ENCODE measurements around the gene WDR62. TPM values are rescaled to one million over a fixed set of nuclear protein-coding genes. Genes with fewer than 3 reads are reported as not detected.
A peak's percentile ranks its signal among the peaks of the same experiment; 100 is the strongest.
"Not testable (repeated sequence)": the region's sequence is repeated elsewhere in the genome, so short reads cannot be mapped to it uniquely, and the experiment has no call there.

The WDR62 gene
- total RNA-seq, 2 experiments from 2014 or later: 19.1 to 20.4 TPM

DNA sequence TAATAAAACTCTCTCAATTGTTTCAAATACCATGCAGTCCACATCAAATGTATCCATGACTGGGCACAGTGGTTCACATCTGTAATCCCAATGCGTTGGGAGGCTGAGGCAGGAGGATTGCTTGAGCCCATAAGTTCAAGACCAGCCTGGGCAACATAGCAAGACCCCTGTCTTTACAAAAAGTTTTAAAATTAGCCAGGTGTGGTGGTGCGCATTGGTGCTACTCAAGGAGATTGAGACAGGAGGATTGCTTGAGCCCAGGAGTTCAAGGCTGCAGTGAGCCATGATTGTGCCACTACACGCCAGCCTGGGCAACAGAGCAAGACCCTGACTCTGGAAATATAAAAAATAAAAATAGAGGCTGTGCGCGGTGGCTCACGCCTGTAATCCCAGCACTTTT is 27.0 kb upstream of the WDR62 start:
- DNase-seq: no peak
- peaks cover 12% of the 10 kb centered on the region for H3K36me3 Mint-ChIP-seq

DNA sequence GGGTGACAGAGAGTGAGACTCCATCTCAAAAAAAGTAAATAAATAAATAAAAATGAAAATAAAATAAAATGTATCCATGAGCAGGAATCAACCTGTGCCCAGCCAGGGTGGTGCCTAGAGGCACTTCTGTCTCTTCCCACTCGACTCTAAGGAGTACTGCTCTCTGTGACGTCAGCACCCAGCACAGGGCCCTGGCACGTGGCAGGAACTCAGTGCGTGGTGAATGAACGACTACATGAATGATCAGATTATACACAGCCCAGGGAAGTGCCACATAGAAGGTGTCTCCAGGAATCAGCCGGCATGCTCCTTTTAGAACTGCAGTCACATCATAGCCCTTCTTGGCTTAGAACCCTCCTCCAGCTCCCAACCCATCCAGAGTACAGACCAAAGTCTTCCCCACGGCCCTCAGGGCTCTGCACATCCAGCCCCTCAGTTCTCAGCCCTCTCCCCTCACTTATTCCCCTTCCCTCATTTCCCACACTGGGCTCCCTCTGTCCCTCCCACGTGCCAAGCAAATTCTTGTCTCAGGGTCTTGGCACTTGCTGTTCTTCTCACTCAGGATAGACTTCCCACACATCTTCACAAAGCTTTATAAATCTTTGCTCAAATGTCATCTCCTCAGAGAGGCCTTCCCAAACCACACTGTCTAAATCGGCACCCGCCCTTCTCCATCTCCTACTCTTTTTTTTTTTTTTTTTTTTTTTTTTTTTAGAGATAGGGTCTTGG is 26.2 kb upstream of the WDR62 start:
- no peak for DNase-seq
- peaks cover 2% of the 10 kb centered on the region for H3K4me1 Mint-ChIP-seq
- peaks cover 9% of the 10 kb centered on the region for H3K36me3 Mint-ChIP-seq
- H3K27ac Mint-ChIP-seq: no peak overlapping the region
- no peaks in the 10 kb centered on the region for H3K9me3 Mint-ChIP-seq
- no peak overlapping the region for H3K4me3 Mint-ChIP-seq
- H3K27me3 Mint-ChIP-seq: no peaks in the 10 kb centered on the region

More for the DNA sequence above, 27.0 kb upstream of the WDR62 start:
- no peak overlapping the region for H3K4me3 Mint-ChIP-seq
- peaks cover 2% of the 10 kb centered on the region for H3K4me1 Mint-ChIP-seq
- H3K27me3 Mint-ChIP-seq: no peaks in the 10 kb centered on the region
- H3K27ac Mint-ChIP-seq: no peak overlapping the region
- H3K9me3 Mint-ChIP-seq: no peaks in the 10 kb centered on the region

- no peak overlapping the region for H3K27ac Mint-ChIP-seq
- peaks cover 2% of the 10 kb centered on the region for H3K4me1 Mint-ChIP-seq
- no peaks in the 10 kb centered on the region for H3K9me3 Mint-ChIP-seq
- peaks cover 21% of the 10 kb centered on the region for H3K36me3 Mint-ChIP-seq
- H3K27me3 Mint-ChIP-seq: no peaks in the 10 kb centered on the region
- DNase-seq: no peak
- H3K4me3 Mint-ChIP-seq: no peak overlapping the region
Observed at GRCh38 chr19:36030264-36031148, 24.2 kb upstream of the WDR62 start.

DNA sequence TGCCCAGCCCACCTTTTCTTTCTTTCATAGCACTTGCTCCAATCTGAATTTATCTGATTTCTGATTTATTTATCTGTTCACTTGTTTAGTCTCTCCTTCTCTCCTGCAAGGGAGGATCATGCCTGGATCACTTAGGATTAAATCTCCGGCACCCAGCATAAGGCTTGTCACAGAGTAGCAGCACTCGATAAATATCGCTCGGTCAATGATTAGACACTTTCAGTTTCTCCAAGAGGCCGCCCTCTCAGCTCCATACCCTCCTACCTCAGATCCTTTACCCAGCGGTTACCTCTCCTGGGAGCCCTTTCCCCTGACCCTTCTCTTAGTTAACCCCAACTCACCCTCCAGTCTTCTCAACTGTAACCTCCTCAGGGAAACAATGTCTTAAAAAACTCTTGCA is 23.4 kb upstream of the WDR62 start:
- no peaks in the 10 kb centered on the region for H3K9me3 Mint-ChIP-seq
- DNase-seq: no peak
- peaks cover 19% of the 10 kb centered on the region for H3K36me3 Mint-ChIP-seq
- peaks cover 2% of the 10 kb centered on the region for H3K4me1 Mint-ChIP-seq
- H3K4me3 Mint-ChIP-seq: no peak overlapping the region
- no peaks in the 10 kb centered on the region for H3K27me3 Mint-ChIP-seq
- no peak overlapping the region for H3K27ac Mint-ChIP-seq

- Mint-ChIP-seq H3K4me3 (peak within 1 kb of the TSS; percentile 23), H3K27ac (no peak within 1 kb of the TSS)
Observed at GRCh38 chr19:36032251-36033104, 22.2 kb upstream of the WDR62 start, which contains the start of gene CLIP3. TSS of gene CLIP3 (minus strand) at chr19:36032873. CDS start at chr19:36032357, 516 bp downstream.

DNA sequence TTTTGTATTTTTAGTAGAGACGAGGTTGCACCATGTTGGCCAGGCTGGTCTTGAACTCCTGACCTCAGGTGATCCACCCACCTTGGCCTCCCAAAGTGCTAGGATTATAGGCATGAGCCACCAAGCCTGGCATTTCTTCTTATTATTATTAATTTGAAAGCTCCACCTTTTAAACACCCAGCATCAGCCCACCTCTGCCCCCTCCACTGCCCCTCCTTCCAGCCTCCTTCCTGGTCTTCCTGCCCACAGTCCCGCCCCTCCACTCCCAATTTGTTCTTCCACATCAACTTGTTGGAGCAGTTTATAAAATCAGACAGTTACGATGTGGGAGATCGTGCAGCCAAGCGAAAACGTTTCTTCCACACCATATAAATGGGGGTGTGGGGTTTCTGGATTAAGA is 14.2 kb upstream of the WDR62 start:
- no peak for DNase-seq
- Mint-ChIP-seq H3K4me1 (peaks cover 2% of the 10 kb centered on the region), H3K9me3 (no peaks in the 10 kb centered on the region), H3K27ac (no peak overlapping the region), H3K4me3 (no peak overlapping the region), H3K27me3 (no peaks in the 10 kb centered on the region), H3K36me3 (peaks cover 3% of the 10 kb centered on the region)

More at GRCh38 chr19:36032251-36033104, 22.2 kb upstream of the WDR62 start, which contains the start of gene CLIP3:
- peaks cover 4% of the 10 kb centered on the region for H3K4me1 Mint-ChIP-seq
- H3K27me3 Mint-ChIP-seq: no peaks in the 10 kb centered on the region
- peaks cover 19% of the 10 kb centered on the region for H3K36me3 Mint-ChIP-seq
- DNase-seq: peak; percentile 47
- H3K9me3 Mint-ChIP-seq: no peaks in the 10 kb centered on the region

DNA sequence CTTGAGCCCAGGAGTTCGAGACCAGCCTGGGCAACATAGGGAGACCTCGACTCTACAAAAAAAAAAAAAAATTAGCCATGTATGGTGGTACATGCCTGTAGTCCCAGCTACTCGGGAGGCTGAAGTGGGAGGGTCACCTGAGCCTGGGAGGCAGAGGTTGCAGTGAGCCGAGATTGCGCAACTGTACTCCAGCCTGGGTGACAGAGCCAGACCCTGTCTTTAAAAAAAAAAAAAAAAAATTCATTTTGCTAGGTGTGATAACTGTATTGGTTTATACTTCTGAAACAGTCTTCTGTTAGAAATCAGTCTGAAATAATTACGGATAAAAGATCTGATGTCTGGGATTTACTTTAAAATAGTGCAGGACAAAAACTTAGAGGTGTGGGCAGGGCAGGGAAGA is 13.6 kb upstream of the WDR62 start:
- H3K27ac Mint-ChIP-seq, H3K4me1 Mint-ChIP-seq, DNase-seq, H3K27me3 Mint-ChIP-seq, H3K36me3 Mint-ChIP-seq, H3K9me3 Mint-ChIP-seq, H3K4me3 Mint-ChIP-seq: not testable (repeated sequence)

DNA sequence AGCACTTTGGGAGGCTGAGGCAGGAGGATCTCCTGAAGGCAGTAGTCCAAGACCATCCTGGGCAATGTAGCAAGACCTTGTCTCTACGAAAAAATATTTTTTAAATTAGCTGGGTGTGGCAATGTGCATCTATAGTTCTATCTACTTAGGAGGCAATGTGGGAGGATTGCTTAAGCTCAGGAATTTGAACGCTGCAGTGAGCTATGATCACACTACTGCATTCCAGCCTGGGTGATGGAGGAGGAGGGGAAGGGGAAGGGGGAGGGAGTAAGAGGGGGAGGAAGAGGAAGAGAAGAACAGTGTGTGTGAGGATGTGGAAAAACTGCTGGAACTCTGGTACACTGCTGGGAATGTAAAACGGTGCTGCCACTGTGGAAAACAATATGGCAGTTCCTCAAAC is 12.9 kb upstream of the WDR62 start:
- no peaks in the 10 kb centered on the region for H3K9me3 Mint-ChIP-seq
- H3K27ac Mint-ChIP-seq: no peak overlapping the region
- no peak for DNase-seq
- H3K4me1 Mint-ChIP-seq: peaks cover 1% of the 10 kb centered on the region
- H3K4me3 Mint-ChIP-seq: no peak overlapping the region
- no peaks in the 10 kb centered on the region for H3K27me3 Mint-ChIP-seq
- peaks cover 4% of the 10 kb centered on the region for H3K36me3 Mint-ChIP-seq

DNA sequence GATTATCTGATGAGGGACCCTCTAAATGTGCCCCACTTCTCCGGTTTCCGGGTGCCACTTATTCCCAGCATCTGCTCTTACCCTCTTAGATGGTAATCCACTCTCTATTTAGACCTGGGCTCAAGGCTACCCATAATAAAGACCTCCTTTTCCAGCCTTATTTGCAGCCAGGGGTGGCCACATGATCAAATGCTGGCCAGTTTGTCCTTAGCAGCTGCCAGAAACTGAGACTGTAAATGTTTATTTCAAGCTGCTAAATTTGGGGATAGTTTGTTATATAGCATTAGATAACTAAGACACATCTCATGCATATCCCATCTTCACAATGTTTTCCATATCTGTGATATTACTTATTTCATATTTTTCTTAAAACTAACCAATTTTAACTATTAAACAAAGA is 10.7 kb upstream of the WDR62 start:
- no peak for DNase-seq
- Mint-ChIP-seq H3K4me1 (no peaks in the 10 kb centered on the region), H3K27me3 (no peaks in the 10 kb centered on the region), H3K27ac (no peak overlapping the region), H3K36me3 (peaks cover 4% of the 10 kb centered on the region), H3K4me3 (no peak overlapping the region), H3K9me3 (no peaks in the 10 kb centered on the region)

- Mint-ChIP-seq H3K27ac (no peak overlapping the region), H3K36me3 (peaks cover 4% of the 10 kb centered on the region), H3K4me1 (peaks cover 2% of the 10 kb centered on the region), H3K9me3 (no peaks in the 10 kb centered on the region), H3K4me3 (no peak overlapping the region), H3K27me3 (no peaks in the 10 kb centered on the region)
- no peak for DNase-seq
Observed at GRCh38 chr19:36046443-36047050, 8.2 kb upstream of the WDR62 start.

GRCh38 chr19:36047835-36048234 is 6.9 kb upstream of the WDR62 start:
- Mint-ChIP-seq H3K36me3 (peaks cover 4% of the 10 kb centered on the region), H3K4me3 (no peak overlapping the region), H3K4me1 (peaks cover 7% of the 10 kb centered on the region), H3K9me3 (no peaks in the 10 kb centered on the region), H3K27ac (no peak overlapping the region), H3K27me3 (no peaks in the 10 kb centered on the region)
- no peak for DNase-seq

DNA sequence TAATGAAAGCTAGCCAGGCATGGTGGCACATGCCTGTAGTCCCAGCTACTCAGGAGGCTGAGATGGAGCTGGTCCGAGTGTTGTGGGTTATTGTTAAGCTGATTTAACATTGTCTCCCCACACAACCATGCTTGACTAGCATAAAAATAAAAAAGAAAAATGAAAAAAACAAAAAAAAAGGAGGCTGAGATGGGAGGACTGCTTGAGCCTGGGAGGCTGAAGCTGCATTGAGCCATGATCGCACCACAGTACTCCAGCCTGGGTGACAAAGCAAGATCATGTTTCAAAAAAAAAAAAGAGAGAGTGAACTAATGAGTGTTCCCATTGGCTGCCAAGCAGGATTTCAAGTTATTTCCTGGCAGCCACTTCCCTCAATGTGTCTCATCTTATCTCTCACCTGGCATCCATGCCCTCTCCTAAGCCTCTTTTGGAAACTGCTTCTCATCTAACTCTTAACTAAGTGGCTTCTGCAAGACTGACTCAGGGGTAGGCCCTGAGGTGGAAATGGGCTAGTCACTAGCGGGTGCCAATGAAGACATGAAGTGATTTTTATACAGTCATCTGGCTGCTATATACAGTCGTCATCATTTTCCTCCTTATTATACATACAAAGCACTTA is 5.5 kb upstream of the WDR62 start:
- Mint-ChIP-seq H3K27me3 (no peaks in the 10 kb centered on the region), H3K9me3 (no peaks in the 10 kb centered on the region), H3K27ac (no peak overlapping the region), H3K4me3 (no peak overlapping the region), H3K36me3 (peaks cover 4% of the 10 kb centered on the region), H3K4me1 (peaks cover 13% of the 10 kb centered on the region)
- DNase-seq: no peak

GRCh38 chr19:36051236-36051635 is 3.5 kb upstream of the WDR62 start:
- DNase-seq: no peak
- peaks cover 21% of the 10 kb centered on the region for H3K4me1 Mint-ChIP-seq
- H3K4me3 Mint-ChIP-seq: no peak overlapping the region
- no peaks in the 10 kb centered on the region for H3K9me3 Mint-ChIP-seq
- H3K27ac Mint-ChIP-seq: no peak overlapping the region
- no peaks in the 10 kb centered on the region for H3K27me3 Mint-ChIP-seq
- no peaks in the 10 kb centered on the region for H3K36me3 Mint-ChIP-seq

DNA sequence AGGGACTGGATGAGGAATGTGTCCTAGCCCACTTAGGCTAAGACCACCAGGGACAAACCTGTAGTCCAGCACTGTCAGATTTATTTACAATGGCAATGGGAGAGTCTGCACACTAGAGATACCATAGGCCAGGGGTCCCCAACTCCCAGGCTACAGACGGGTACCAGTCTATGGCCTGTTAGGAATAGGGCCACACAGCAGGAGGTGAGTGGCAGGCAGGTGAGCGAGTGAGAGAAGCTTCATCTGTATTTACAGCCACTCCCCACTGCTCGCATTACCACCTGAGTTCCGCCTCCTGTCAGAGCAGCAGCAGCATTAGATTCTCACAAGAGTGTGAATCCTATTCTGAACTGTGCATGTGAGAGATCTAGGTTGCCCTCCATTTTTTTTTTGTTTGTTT is 3.1 kb upstream of the WDR62 start:
- no peaks in the 10 kb centered on the region for H3K27me3 Mint-ChIP-seq
- no peak overlapping the region for H3K27ac Mint-ChIP-seq
- H3K9me3 Mint-ChIP-seq: no peaks in the 10 kb centered on the region
- no peak overlapping the region for H3K4me3 Mint-ChIP-seq
- no peaks in the 10 kb centered on the region for H3K36me3 Mint-ChIP-seq
- H3K4me1 Mint-ChIP-seq: peaks cover 24% of the 10 kb centered on the region
- DNase-seq: no peak

All from activated naive CD8-positive, alpha-beta T cell treated with anti-CD3 and anti-CD28 coated beads for 36 hours (primary cell).